ENCODE results near the gene GTF2E1. TPM values are rescaled to one million over a fixed set of nuclear protein-coding genes. Genes with fewer than 3 reads are reported as not detected.

GTF2E1 gene
- total RNA-seq, 1 donor from 2014 or later = 17.2 TPM

- TF ChIP-seq CTCF (IDR thresholded peaks at IDR 0.05) = no peak
- no peak overlapping the region for H3K4me3 Mint-ChIP-seq (ENCODE audit: unreplicated experiment)
- peaks cover 7% of the 10 kb centered on the region for H3K36me3 Mint-ChIP-seq (ENCODE audit: unreplicated experiment)
- H3K9me3 Mint-ChIP-seq (ENCODE audit: unreplicated experiment) = no peaks in the 10 kb centered on the region
- H3K27ac Mint-ChIP-seq (ENCODE audit: unreplicated experiment) = peak overlapping the region; percentile 57
- DNase-seq (ENCODE audit: extremely low spot score, unreplicated experiment) = no peak
- peaks cover 50% of the 10 kb centered on the region for H3K4me1 Mint-ChIP-seq (ENCODE audit: unreplicated experiment)
- no peaks in the 10 kb centered on the region for H3K27me3 Mint-ChIP-seq (ENCODE audit: unreplicated experiment)
These were observed 21.7 kb downstream of the GTF2E1 start for GRCh38 chr3:120764206-120764605.

- peaks cover 2% of the 10 kb centered on the region for H3K36me3 Mint-ChIP-seq (ENCODE audit: unreplicated experiment)
- DNase-seq (ENCODE audit: extremely low spot score, unreplicated experiment) = no peak
- peaks cover 50% of the 10 kb centered on the region for H3K4me1 Mint-ChIP-seq (ENCODE audit: unreplicated experiment)
- TF ChIP-seq CTCF (IDR thresholded peaks at IDR 0.05) = no peak
- no peak overlapping the region for H3K27ac Mint-ChIP-seq (ENCODE audit: unreplicated experiment)
- no peak overlapping the region for H3K4me3 Mint-ChIP-seq (ENCODE audit: unreplicated experiment)
- no peaks in the 10 kb centered on the region for H3K27me3 Mint-ChIP-seq (ENCODE audit: unreplicated experiment)
- no peaks in the 10 kb centered on the region for H3K9me3 Mint-ChIP-seq (ENCODE audit: unreplicated experiment)
These were observed 23.4 kb downstream of the GTF2E1 start for GRCh38 chr3:120765830-120766493.

GRCh38 chr3:120766576-120766975 is 24.0 kb downstream of the GTF2E1 start:
- no peak overlapping the region for H3K4me3 Mint-ChIP-seq (ENCODE audit: unreplicated experiment)
- peaks cover 50% of the 10 kb centered on the region for H3K4me1 Mint-ChIP-seq (ENCODE audit: unreplicated experiment)
- H3K36me3 Mint-ChIP-seq (ENCODE audit: unreplicated experiment) = peaks cover 2% of the 10 kb centered on the region
- H3K27ac Mint-ChIP-seq (ENCODE audit: unreplicated experiment) = no peak overlapping the region
- H3K9me3 Mint-ChIP-seq (ENCODE audit: unreplicated experiment) = no peaks in the 10 kb centered on the region
- no peaks in the 10 kb centered on the region for H3K27me3 Mint-ChIP-seq (ENCODE audit: unreplicated experiment)
- TF ChIP-seq CTCF (IDR thresholded peaks at IDR 0.05) = no peak
- DNase-seq (ENCODE audit: extremely low spot score, unreplicated experiment) = no peak

GRCh38 chr3:120767106-120767505 is 24.6 kb downstream of the GTF2E1 start:
- no peak for TF ChIP-seq CTCF (IDR thresholded peaks at IDR 0.05)
- no peaks in the 10 kb centered on the region for H3K9me3 Mint-ChIP-seq (ENCODE audit: unreplicated experiment)
- H3K27me3 Mint-ChIP-seq (ENCODE audit: unreplicated experiment) = no peaks in the 10 kb centered on the region
- H3K4me3 Mint-ChIP-seq (ENCODE audit: unreplicated experiment) = no peak overlapping the region
- no peak overlapping the region for H3K27ac Mint-ChIP-seq (ENCODE audit: unreplicated experiment)
- peaks cover 2% of the 10 kb centered on the region for H3K36me3 Mint-ChIP-seq (ENCODE audit: unreplicated experiment)
- H3K4me1 Mint-ChIP-seq (ENCODE audit: unreplicated experiment) = peaks cover 47% of the 10 kb centered on the region
- DNase-seq (ENCODE audit: extremely low spot score, unreplicated experiment) = no peak

GRCh38 chr3:120769436-120769835 is 26.9 kb downstream of the GTF2E1 start:
- no peak for DNase-seq (ENCODE audit: extremely low spot score, unreplicated experiment)
- H3K4me3 Mint-ChIP-seq (ENCODE audit: unreplicated experiment) = no peak overlapping the region
- peaks cover 24% of the 10 kb centered on the region for H3K4me1 Mint-ChIP-seq (ENCODE audit: unreplicated experiment)
- no peak overlapping the region for H3K27ac Mint-ChIP-seq (ENCODE audit: unreplicated experiment)
- H3K27me3 Mint-ChIP-seq (ENCODE audit: unreplicated experiment) = no peaks in the 10 kb centered on the region
- no peak for TF ChIP-seq CTCF (IDR thresholded peaks at IDR 0.05)
- no peaks in the 10 kb centered on the region for H3K9me3 Mint-ChIP-seq (ENCODE audit: unreplicated experiment)
- peaks cover 5% of the 10 kb centered on the region for H3K36me3 Mint-ChIP-seq (ENCODE audit: unreplicated experiment)

Measured in osteocyte (in vitro differentiated cells).